NCI-H2196 treated with DMSO at 0.1 percent for 48 hours (cell line): ENCODE measurements around the gene NMUR1.

Source experiments
- DNase-seq: peaks from one replicate; lab custom pipeline; 2025; ENCODE audit not compliant: unreplicated experiment; lab: John Stamatoyannopoulos, UW

The NMUR1 gene

DNA sequence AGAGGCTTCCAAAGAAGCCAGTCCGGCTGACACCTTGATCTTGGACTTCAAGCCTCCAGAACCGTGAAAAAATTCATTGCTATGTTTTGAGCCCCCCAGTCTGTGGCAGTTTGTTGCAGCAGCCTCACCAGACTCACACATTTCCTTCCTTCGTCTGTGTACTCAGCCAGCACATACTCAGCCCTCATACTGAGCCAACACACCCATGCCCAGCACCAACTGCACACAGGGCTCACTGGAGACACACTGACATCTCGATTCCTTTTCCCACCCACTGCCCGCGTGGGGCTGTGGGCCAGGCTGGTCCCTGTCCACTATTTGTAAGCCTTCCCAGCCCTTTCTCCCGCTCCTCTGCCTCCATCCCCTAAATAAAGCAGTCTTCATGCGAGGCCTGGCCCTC, 24.1 kb upstream of the NMUR1 start:
- no peak for DNase-seq

- no peak for DNase-seq
These were observed 22.5 kb upstream of the NMUR1 start for GRCh38 chr2:231552752-231553151.

- DNase-seq = no peak
These were observed 19.4 kb upstream of the NMUR1 start for GRCh38 chr2:231549446-231550239.

- no peak for DNase-seq
These were observed 18.5 kb upstream of the NMUR1 start for GRCh38 chr2:231548752-231549151.

GRCh38 chr2:231547315-231548110, 17.3 kb upstream of the NMUR1 start:
- DNase-seq = no peak

DNA sequence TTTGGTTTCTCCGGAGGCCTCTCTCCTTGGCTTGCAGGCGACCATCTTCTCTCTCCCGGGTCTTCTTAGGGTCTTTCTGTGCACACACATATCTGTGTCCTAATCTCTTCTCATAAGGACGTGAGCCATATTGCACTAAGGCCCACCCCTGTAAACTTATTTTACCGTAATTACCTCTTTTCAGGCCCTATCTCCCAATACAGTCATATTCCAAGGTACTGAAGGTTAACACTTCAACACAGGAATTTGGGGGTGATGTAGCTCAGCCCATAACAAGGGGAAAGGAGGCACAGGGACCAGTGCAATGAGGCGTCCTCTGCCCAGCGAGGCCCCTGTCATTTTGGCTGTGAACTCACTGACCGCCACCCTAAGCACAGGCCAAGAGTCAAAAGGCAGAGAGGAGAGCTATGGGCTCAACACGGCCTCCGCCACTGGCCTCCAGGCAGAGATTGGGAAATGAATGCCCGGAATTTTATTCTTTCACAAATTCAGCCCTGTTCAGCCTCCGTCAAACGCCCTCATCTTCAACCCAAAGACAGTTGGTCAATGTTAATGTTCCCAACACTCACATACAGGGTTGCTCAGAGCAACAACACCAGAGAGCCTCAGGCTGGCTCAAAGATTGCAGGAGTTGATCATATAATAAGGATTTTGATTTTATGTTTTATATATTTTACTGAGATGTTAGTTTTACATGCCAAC, 15.9 kb upstream of the NMUR1 start:
- no peak for DNase-seq

GRCh38 chr2:231545105-231545902, 15.1 kb upstream of the NMUR1 start:
- DNase-seq = no peak

DNA sequence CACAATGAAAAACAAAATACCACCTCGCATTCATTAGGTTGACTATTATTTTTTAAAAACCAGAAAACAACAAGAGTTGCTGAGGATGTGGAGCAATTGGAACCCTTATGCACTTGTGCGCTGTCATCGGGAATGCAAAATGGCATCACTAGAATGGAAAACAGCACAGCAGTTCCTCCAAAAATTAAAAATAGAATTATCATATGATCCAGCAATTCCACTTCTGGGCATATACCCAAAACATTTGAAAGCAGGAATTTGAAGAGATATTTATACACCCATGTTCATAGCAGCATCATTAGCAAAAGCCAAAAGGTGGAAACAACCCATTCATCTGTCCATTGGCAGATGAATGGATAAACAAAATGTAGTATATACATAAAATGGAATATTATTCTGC, 11.9 kb upstream of the NMUR1 start:
- DNase-seq = no peak

GRCh38 chr2:231541645-231542044, 11.4 kb upstream of the NMUR1 start:
- DNase-seq = no peak

GRCh38 chr2:231539991-231540390, 9.7 kb upstream of the NMUR1 start:
- no peak for DNase-seq

GRCh38 chr2:231535961-231536360, 5.7 kb upstream of the NMUR1 start:
- DNase-seq = no peak

DNA sequence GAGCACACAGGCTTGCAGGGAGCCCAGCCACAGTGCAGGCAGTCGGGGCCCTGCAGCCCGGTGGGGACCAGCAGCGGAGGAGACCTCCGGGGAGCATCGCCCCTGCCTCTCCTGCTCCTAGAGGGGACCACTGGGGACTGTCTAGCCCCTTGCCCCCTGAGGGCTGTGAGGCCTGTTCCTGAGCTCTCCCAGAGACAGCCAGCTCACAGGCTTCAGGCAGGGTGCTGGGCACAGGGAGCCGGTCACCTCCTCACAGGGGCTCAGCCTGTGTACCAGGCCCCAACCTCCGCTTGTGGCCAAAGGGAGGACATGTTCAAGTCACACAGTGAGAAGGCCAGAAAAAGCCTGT, 3.5 kb upstream of the NMUR1 start:
- no peak for DNase-seq

DNA sequence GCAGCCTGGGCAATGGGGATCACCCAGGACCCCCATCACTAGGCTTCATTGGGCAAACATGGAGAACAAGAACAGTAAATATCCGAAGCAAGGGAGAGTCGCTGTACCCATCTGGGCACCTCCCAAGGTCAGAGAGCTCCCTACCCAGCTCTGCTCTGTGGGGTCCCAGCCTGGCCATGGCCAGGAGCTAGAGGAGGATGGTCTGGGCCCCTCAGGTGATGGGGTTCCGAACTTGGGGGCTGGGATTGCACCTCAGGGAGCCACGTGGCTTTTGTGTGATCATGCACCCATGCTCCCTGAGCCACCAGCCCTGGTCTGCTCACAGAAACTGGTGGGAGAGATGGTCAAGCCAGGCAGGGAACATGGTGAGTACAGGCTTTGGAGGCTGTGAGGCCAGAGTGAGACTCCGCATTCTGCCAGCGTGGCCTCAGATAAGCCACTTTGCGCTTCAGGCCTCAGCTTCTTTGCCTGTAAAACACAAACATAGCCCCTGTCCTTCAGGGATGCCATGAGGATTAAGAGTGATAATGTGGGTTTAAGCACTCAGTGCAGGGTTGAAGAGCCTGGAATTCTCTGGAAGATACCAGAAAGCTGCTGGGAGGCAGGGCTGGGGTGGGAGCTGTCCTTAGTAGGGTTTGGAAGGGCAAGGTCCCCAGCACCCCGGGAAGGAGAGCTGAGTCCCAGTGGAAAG, 3.0 kb upstream of the NMUR1 start:
- DNase-seq = no peak

GRCh38 chr2:231532756-231533035, 2.5 kb upstream of the NMUR1 start:
- no peak for DNase-seq

GRCh38 chr2:231531883-231532755, 1.9 kb upstream of the NMUR1 start:
- DNase-seq = no peak

GRCh38 chr2:231531466-231531865, 1.2 kb upstream of the NMUR1 start:
- DNase-seq = no peak

GRCh38 chr2:231528636-231529030, 1.6 kb downstream of the NMUR1 start:
- DNase-seq = no peak

GRCh38 chr2:231527955-231528635, 2.1 kb downstream of the NMUR1 start:
- no peak for DNase-seq

DNA sequence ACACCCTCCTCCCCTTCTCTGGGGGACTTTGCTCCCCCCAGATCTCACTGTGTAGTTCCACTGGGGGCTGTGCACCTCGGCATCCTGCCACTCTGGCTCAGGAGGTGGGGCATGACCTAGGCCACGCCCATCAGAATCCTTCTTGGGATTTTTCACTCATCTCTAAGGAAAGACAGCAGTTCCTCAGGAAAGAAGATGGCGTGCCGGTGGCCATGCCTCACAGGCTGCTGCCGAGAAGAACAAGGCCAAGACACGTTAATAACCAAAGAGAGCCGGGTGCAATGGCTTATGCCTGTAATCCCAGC, 3.2 kb downstream of the NMUR1 start:
- DNase-seq = no peak
